A172 (cell line): Measurements from ENCODE around the gene EVL. TPM values are rescaled to one million over a fixed set of nuclear protein-coding genes. Genes with fewer than 3 reads are reported as not detected.
A peak's percentile ranks its signal among the peaks of the same experiment; 100 is the strongest.

ENCODE experiments used
- DNase-seq: peaks from one replicate; pipeline ENCODE4 v3.0.0-alpha.2; 2015; ENCODE audit warnings: low spot score
- total RNA-seq: library from RNA; depleted of rRNA; stranded (reverse); fragments of >200 nt; shearing (Covaris generic); gene quantifications from 2 replicates; pipeline ENCODE4 v1.2.3, GENCODE V29; 2014

Gene EVL
- total RNA-seq, 1 experiment from 2014 or later = 12.4 TPM

DNA sequence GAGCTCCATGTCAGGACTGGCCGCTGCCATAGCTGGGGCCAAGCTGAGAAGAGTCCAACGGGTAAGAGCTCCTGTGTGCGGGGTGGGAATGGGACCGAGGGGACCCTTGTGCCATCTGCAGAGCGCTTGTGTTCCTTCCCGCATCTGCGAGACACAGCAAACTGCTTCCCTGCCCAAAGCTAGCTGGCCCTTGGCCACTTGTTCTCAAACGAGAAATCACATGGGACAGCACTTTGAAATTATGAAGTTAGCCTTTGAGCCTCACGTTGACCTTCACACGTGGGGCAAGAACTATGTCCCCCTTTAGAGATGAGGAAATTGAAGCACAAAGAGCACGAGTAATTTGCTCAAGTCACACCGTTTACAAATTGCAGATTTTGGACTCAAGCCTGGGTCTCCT, 63.5 kb downstream of the EVL start:
- DNase-seq = no peak

- DNase-seq = no peak
These were observed 64.0 kb downstream of the EVL start for GRCh38 chr14:100129161-100129589.

GRCh38 chr14:100130521-100130920, 65.3 kb downstream of the EVL start:
- DNase-seq = no peak

GRCh38 chr14:100131181-100131580, 66.0 kb downstream of the EVL start:
- DNase-seq = no peak

- peak; percentile 17 for DNase-seq
These were observed 67.1 kb downstream of the EVL start for GRCh38 chr14:100132161-100132902.

DNA sequence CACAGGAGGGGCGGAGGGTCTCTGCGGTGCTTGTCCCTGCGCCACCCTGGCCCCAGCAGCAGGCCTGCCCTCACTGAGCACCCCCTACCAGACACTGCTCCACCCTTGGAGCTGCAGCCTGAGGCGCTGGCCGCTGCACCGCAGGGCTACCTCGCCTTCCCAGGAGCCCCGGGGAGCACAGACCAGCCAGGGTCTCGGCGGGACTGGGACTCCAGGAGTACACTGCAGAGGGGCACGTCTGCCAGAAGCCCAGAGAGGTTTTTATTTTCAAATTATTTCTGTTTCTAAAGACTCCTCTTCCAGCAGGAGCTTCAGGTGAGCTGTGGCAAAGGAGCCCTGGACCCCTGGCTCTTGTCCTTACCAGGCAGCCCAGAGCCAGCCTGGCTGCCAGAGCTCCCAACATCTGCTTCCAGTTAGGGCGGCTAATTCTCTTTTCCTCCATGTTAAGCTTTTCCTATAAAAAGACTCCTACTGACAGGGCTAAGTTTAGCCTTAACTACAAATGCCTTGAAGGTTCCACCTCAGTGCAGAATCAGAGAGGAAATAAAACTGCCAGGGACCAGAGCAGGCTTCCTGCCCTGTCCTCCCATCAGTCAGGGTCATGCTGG, 67.8 kb downstream of the EVL start:
- DNase-seq = no peak

DNA sequence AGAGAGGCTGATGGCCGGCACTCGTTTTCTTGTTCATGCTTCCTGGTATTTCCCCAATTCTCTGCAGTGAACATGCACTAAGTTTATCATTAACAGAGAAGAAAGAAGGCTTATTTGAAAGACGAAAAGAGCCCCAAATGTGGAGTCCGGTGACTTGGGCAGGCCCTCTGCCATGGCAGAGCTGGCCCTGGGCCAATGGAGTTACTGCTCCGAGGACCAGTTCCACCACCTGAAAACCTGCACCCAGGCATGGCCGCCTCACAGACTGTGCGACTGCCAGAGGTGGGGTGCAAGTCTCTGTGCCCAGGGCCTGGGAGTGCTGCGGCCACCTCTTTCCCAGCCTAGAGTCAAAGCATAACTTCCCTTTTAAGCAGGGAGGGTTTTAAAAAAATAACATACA, 69.4 kb downstream of the EVL start:
- no peak for DNase-seq

- no peak for DNase-seq
These were observed 69.9 kb downstream of the EVL start for GRCh38 chr14:100135073-100135472.

- DNase-seq = no peak
These were observed 70.6 kb downstream of the EVL start for GRCh38 chr14:100135784-100136183.

- DNase-seq = no peak
These were observed 72.0 kb downstream of the EVL start for GRCh38 chr14:100137173-100137572.

GRCh38 chr14:100138082-100138787, 73.0 kb downstream of the EVL start:
- DNase-seq = no peak

GRCh38 chr14:100138955-100139354, 73.7 kb downstream of the EVL start:
- DNase-seq = no peak

GRCh38 chr14:100140452-100141078, 75.3 kb downstream of the EVL start:
- DNase-seq = no peak

- DNase-seq = no peak
These were observed 75.9 kb downstream of the EVL start for GRCh38 chr14:100141098-100141497.

GRCh38 chr14:100142073-100143040, 77.1 kb downstream of the EVL start:
- DNase-seq = no peak

GRCh38 chr14:100143523-100143922, 78.3 kb downstream of the EVL start:
- no peak for DNase-seq

- no peak for DNase-seq
These were observed 78.7 kb downstream of the EVL start for GRCh38 chr14:100143934-100144333.

DNA sequence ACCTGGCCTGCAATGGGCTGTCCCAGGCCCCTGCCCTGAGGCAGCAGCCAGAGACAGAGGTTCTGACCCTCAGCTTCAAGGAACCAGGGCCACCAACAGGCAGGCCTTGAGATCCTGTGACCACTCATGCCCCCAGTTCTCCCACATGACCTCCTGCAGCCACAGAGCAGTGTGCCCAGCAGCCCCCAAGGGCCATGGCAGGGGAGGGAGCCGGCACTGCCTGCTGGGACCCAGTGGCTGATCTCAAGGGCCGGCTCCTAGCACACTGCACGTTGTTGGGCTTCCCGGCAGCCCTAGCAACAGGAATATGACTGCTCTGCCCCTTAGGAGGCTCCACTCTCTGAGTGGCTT, 79.4 kb downstream of the EVL start:
- no peak for DNase-seq

DNA sequence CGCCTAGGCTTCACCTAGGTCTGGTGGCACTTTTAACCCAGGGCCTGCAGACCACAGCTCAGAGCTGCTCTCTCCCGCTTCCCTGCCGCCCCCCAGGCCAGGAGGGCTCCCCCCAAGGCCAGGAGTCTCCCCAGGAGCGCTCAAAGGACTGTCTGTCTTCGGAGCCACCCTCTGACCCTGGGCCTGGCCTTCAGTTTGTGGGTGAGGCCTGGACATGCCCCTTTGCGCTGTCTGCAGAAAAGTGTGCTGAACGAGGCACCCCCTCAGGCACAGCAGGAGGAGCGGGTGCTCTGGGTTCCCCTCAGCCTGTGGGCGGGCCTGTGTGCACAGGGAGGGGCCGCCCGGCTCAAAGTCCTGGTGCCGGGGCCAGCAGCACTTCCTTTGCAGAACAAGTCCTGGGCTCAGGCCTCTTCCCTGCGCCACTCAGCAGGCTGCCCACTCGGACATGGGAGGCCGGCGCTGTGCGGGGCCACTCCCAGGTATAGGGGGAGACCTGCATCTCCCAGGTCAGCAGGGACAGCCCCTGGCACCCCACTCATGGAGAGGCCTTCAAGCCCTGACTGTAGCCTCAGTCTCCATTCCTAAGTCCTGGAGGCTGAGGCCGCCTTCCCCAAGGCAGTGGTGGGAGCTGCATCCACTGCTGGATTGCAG, 79.9 kb downstream of the EVL start:
- DNase-seq = no peak

- DNase-seq = no peak
These were observed 80.7 kb downstream of the EVL start for GRCh38 chr14:100145682-100146464.
